Loucy (cell line): ENCODE data around the gene RTN4RL2.

Source experiments
- H2AFZ ChIP-seq: fragments of 200-600 bp; sonication (generic); 2 replicates; pipeline ENCODE4 v1.6.0; 2016; ENCODE audit warnings: antibody characterized with exemption, mild to moderate bottlenecking, low read length, moderate library complexity
- H3F3A ChIP-seq: fragments of 200-600 bp; 2 replicates; pipeline ENCODE4 v1.6.0; 2016; ENCODE audit warnings: antibody characterized with exemption, low read depth, mild to moderate bottlenecking
- H3K27me3 ChIP-seq: fragments of 200-600 bp; sonication (generic); 2 replicates; pipeline ENCODE4 v1.6.1; 2014; ENCODE audit warnings: low read length, mild to moderate bottlenecking; ENCODE audit not compliant: insufficient read depth, poor library complexity, severe bottlenecking
- H3K36me3 ChIP-seq: fragments of 200-600 bp; sonication (generic); 2 replicates; pipeline ENCODE4 v1.6.1; 2016; ENCODE audit warnings: low read length; ENCODE audit not compliant: insufficient read depth
- H3K4me1 ChIP-seq: fragments of 200-600 bp; sonication (generic); 2 replicates; pipeline ENCODE4 v1.5.1; 2014; ENCODE audit warnings: low read length, mild to moderate bottlenecking; ENCODE audit not compliant: insufficient read depth, poor library complexity, severe bottlenecking
- H3K4me2 ChIP-seq: fragments of 200-600 bp; sonication (generic); 2 replicates; pipeline ENCODE4 v1.6.0; 2014; ENCODE audit warnings: antibody characterized with exemption, low read length, low read depth, mild to moderate bottlenecking; ENCODE audit not compliant: poor library complexity, severe bottlenecking
- H3K4me3 ChIP-seq: fragments of 200-600 bp; sonication (generic); 2 replicates; pipeline ENCODE4 v1.5.1; 2014; ENCODE audit warnings: low read length, mild to moderate bottlenecking, mixed read lengths; ENCODE audit not compliant: poor library complexity, severe bottlenecking
- H3K79me2 ChIP-seq: fragments of 200-600 bp; sonication (generic); 2 replicates; pipeline ENCODE4 v1.6.1; 2014; ENCODE audit warnings: low read length; ENCODE audit not compliant: insufficient read depth
- H3K9ac ChIP-seq: fragments of 200-600 bp; sonication (generic); 2 replicates; pipeline ENCODE4 v1.6.0; 2014; ENCODE audit warnings: mild to moderate bottlenecking, low read depth, low read length, moderate library complexity; ENCODE audit not compliant: poor library complexity, severe bottlenecking
- H3K9me2 ChIP-seq: fragments of 200-600 bp; sonication (generic); replicated peaks from 2 replicates; pipeline ENCODE4 v1.6.1; 2016; ENCODE audit warnings: low read depth, low read length, mixed read lengths
- H3K9me3 ChIP-seq: fragments of 200-600 bp; sonication (generic); 2 replicates; pipeline ENCODE4 v1.6.1; 2014; ENCODE audit warnings: mild to moderate bottlenecking, antibody characterized with exemption, low read length, low read depth; ENCODE audit not compliant: insufficient read depth
- H4K20me1 ChIP-seq: fragments of 200-600 bp; sonication (generic); 2 replicates; pipeline ENCODE4 v1.6.0; 2014; ENCODE audit warnings: antibody characterized with exemption, low read length, mild to moderate bottlenecking; ENCODE audit not compliant: insufficient read depth, poor library complexity, severe bottlenecking
- EZH2phosphoT487 ChIP-seq: fragments of 200-600 bp; IDR thresholded peaks from 2 replicates; pipeline ENCODE4 v1.6.1; 2018; ENCODE audit warnings: antibody characterized with exemption, mild to moderate bottlenecking, moderate library complexity, borderline replicate concordance
- TF ChIP-seq, protein P1 (sequence below): fragments of 200-600 bp; sonication (generic); conservative IDR thresholded peaks from 2 replicates; pipeline ENCODE4 v1.5.1; 2014; ENCODE audit warnings: mild to moderate bottlenecking, antibody characterized with exemption, low read length

RTN4RL2 gene

DNA sequence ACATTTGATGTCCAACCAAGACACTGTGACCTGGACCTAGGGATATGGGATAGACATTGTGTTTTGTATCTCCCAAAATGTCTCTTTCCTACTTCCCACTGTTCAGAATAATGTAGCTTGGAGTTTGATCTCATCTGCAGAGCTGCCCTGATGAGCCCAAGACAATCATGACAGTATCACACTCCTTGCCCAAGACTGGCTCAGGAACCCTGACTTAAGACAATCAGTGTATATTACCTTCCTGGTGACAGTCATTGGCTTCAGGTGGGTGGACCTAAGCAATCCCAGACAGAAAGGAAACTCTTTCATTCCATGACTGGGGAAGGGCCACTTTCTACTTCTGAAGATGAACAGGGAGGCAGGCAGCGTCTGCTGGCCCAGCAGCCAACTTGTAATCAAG is 14.3 kb upstream of the RTN4RL2 start:
- no peaks in the 10 kb centered on the region for H3K36me3 ChIP-seq
- no peaks in the 10 kb centered on the region for H3K9me3 ChIP-seq
- no peak for TF ChIP-seq EZH2phosphoT487
- TF ChIP-seq, protein P1, sequence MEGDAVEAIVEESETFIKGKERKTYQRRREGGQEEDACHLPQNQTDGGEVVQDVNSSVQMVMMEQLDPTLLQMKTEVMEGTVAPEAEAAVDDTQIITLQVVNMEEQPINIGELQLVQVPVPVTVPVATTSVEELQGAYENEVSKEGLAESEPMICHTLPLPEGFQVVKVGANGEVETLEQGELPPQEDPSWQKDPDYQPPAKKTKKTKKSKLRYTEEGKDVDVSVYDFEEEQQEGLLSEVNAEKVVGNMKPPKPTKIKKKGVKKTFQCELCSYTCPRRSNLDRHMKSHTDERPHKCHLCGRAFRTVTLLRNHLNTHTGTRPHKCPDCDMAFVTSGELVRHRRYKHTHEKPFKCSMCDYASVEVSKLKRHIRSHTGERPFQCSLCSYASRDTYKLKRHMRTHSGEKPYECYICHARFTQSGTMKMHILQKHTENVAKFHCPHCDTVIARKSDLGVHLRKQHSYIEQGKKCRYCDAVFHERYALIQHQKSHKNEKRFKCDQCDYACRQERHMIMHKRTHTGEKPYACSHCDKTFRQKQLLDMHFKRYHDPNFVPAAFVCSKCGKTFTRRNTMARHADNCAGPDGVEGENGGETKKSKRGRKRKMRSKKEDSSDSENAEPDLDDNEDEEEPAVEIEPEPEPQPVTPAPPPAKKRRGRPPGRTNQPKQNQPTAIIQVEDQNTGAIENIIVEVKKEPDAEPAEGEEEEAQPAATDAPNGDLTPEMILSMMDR, result no peak
- H3K4me2 ChIP-seq, result no peak overlapping the region
- H3K4me3 ChIP-seq, result no peak overlapping the region
- no peaks in the 10 kb centered on the region for H3K27me3 ChIP-seq
- no peak overlapping the region for H3K9ac ChIP-seq
- H3K9me2 ChIP-seq, result no peaks in the 10 kb centered on the region
- no peaks in the 10 kb centered on the region for H3K79me2 ChIP-seq
- peaks cover 6% of the 10 kb centered on the region for H3K4me1 ChIP-seq
- no peaks in the 10 kb centered on the region for H3F3A ChIP-seq
- no peak overlapping the region for H2AFZ ChIP-seq
- H4K20me1 ChIP-seq, result no peaks in the 10 kb centered on the region

- H4K20me1 ChIP-seq, result no peaks in the 10 kb centered on the region
- no peak overlapping the region for H2AFZ ChIP-seq
- H3K27me3 ChIP-seq, result no peaks in the 10 kb centered on the region
- TF ChIP-seq, protein P1, result no peak
- TF ChIP-seq EZH2phosphoT487, result no peak
- H3F3A ChIP-seq, result no peaks in the 10 kb centered on the region
- no peak overlapping the region for H3K4me2 ChIP-seq
- H3K9ac ChIP-seq, result no peak overlapping the region
- H3K9me2 ChIP-seq, result no peaks in the 10 kb centered on the region
- no peaks in the 10 kb centered on the region for H3K9me3 ChIP-seq
- H3K36me3 ChIP-seq, result no peaks in the 10 kb centered on the region
- peaks cover 11% of the 10 kb centered on the region for H3K4me1 ChIP-seq
- no peak overlapping the region for H3K4me3 ChIP-seq
- no peaks in the 10 kb centered on the region for H3K79me2 ChIP-seq
Measured at GRCh38 chr11:57453543-57454177, 6.7 kb upstream of the RTN4RL2 start.

- H3K9me3 ChIP-seq, result no peaks in the 10 kb centered on the region
- H3K4me2 ChIP-seq, result peak overlapping the region; percentile 83
- no peaks in the 10 kb centered on the region for H3K79me2 ChIP-seq
- no peak overlapping the region for H3K9ac ChIP-seq
- H3K4me3 ChIP-seq, result peak overlapping the region; percentile 80
- TF ChIP-seq, protein P1, result peak; percentile 91
- TF ChIP-seq EZH2phosphoT487, result no peak
- H3K36me3 ChIP-seq, result no peaks in the 10 kb centered on the region
- H3K4me1 ChIP-seq, result peaks cover 31% of the 10 kb centered on the region
- no peaks in the 10 kb centered on the region for H3K27me3 ChIP-seq
- H4K20me1 ChIP-seq, result no peaks in the 10 kb centered on the region
- no peaks in the 10 kb centered on the region for H3K9me2 ChIP-seq
- no peak overlapping the region for H2AFZ ChIP-seq
- H3F3A ChIP-seq, result no peaks in the 10 kb centered on the region
Measured at GRCh38 chr11:57456960-57457642, 3.2 kb upstream of the RTN4RL2 start.
